SK-N-SH (cell line): ENCODE data around the gene GGCX. TPM values are rescaled to one million over a fixed set of nuclear protein-coding genes. Genes with fewer than 3 reads are reported as not detected.

Experiments used
- CTCF ChIA-PET: fragments of 300-600, 350-600 bp; formaldehyde crosslinking; extraction: SDS; loops from one replicate; lab custom pipeline; 2021; lab: Yijun Ruan, JAX
- POLR2A ChIA-PET: fragments of 350-600 bp; sonication (Branson Sonifier 250); formaldehyde crosslinking; extraction: SDS; loops from one replicate; lab custom pipeline; 2020; ENCODE audit warnings: antibody characterized with exemption, inconsistent platforms; lab: Yijun Ruan, JAX
- DNase-seq: peaks from one replicate; pipeline ENCODE4 v3.0.0; 2012
- H2AFZ ChIP-seq: fragments of 200-600 bp; sonication (generic); 2 replicates; pipeline ENCODE4 v1.8.1; 2016; ENCODE audit warnings: antibody characterized with exemption, mild to moderate bottlenecking, low read depth
- H3F3A ChIP-seq: fragments of 200-600 bp; sonication (generic); replicated peaks from 2 replicates; pipeline ENCODE3; 2016; ENCODE audit warnings: antibody characterized with exemption, mild to moderate bottlenecking; ENCODE audit not compliant: insufficient read depth
- H3K27ac ChIP-seq, 2 experiments: fragments of 200-500 bp in 1 of 2; fragments of 200-600 bp in 1 of 2; sonication (Bioruptor generic) in 1 of 2; sonication (generic), shearing (Covaris generic) in 1 of 2; 2 replicates each; pipeline versions ENCODE4 v1.5.1 to v1.6.1; 2014 to 2016; ENCODE audit warnings: low read depth in 2 of 2, inconsistent platforms in 1 of 2, low read length in 1 of 2, mild to moderate bottlenecking in 1 of 2, mixed read lengths in 1 of 2
- H3K27me3 ChIP-seq: fragments of 200-600 bp; sonication (generic), shearing (Covaris generic); 2 replicates; pipeline ENCODE4 v1.6.1; 2016; ENCODE audit warnings: mixed run types; ENCODE audit not compliant: insufficient read depth
- H3K36me3 ChIP-seq, 2 experiments: fragments of 200-500 bp in 1 of 2; fragments of 200-600 bp in 1 of 2; sonication (Bioruptor generic) in 1 of 2; sonication (generic) in 1 of 2; replicated peaks in 1 of 2; 2 replicates each; pipeline versions ENCODE3 to v1.5.1; 2014 to 2016; ENCODE audit warnings: low read length in 1 of 2, mild to moderate bottlenecking in 1 of 2; ENCODE audit not compliant: insufficient read depth in 2 of 2, control insufficient read depth in 1 of 2
- H3K4me1 ChIP-seq, 2 experiments: fragments of 200-500 bp in 1 of 2; fragments of 200-600 bp in 1 of 2; sonication (Bioruptor generic) in 1 of 2; sonication (generic), shearing (Covaris generic) in 1 of 2; 2 replicates each; pipeline versions ENCODE4 v1.5.1 to v1.6.1; 2014 to 2016; ENCODE audit warnings: low read depth in 1 of 2, low read length in 1 of 2, mixed run types in 1 of 2; ENCODE audit not compliant: insufficient read depth in 2 of 2, control insufficient read depth in 1 of 2
- H3K4me2 ChIP-seq: fragments of 200-600 bp; sonication (generic), shearing (Covaris generic); 2 replicates; pipeline ENCODE4 v1.6.1; 2017; ENCODE audit warnings: mixed run types
- H3K4me3 ChIP-seq, 2 experiments: fragments of 200-500 bp in 1 of 2; fragments of 200-600 bp in 1 of 2; sonication (Bioruptor generic) in 1 of 2; sonication (generic), shearing (Covaris generic) in 1 of 2; 2 replicates each; pipeline versions ENCODE4 v1.5.1 to v1.8.1; 2014 to 2016; ENCODE audit warnings: low read depth in 2 of 2, inconsistent platforms in 1 of 2, low read length in 1 of 2, mild to moderate bottlenecking in 1 of 2, mixed read lengths in 1 of 2, moderate library complexity in 1 of 2
- H3K79me2 ChIP-seq: fragments of 200-600 bp; sonication (generic); 2 replicates; pipeline ENCODE4 v1.8.1; 2017; ENCODE audit warnings: mild to moderate bottlenecking; ENCODE audit not compliant: insufficient read depth
- H3K9ac ChIP-seq: fragments of 200-600 bp; sonication (generic); 2 replicates; pipeline ENCODE4 v1.6.1; 2017; ENCODE audit warnings: mixed run types
- H3K9me2 ChIP-seq: fragments of 200-600 bp; sonication (generic); 2 replicates; pipeline ENCODE4 v1.6.1; 2017; ENCODE audit warnings: mixed run types
- H3K9me3 ChIP-seq: fragments of 200-600 bp; sonication (generic); 2 replicates; pipeline ENCODE4 v1.6.1; 2017; ENCODE audit warnings: mixed run types, mild to moderate bottlenecking, moderate library complexity
- H4K20me1 ChIP-seq: fragments of 200-600 bp; sonication (generic); 2 replicates; pipeline ENCODE4 v1.6.1; 2017; ENCODE audit warnings: mild to moderate bottlenecking, mixed run types; ENCODE audit not compliant: insufficient read depth
- CTCF ChIP-seq: fragments of 200-600 bp; sonication (generic); IDR thresholded peaks from 2 replicates; pipeline ENCODE4 v1.6.1; 2017; ENCODE audit warnings: antibody characterized with exemption, mild to moderate bottlenecking, moderate library complexity
- ELF1 ChIP-seq: IDR thresholded peaks from 2 replicates; pipeline ENCODE4 v1.4.0; 2012
- EZH2phosphoT487 ChIP-seq: fragments of 200-600 bp; sonication (generic); IDR thresholded peaks from 2 replicates; pipeline ENCODE4 v1.6.1; 2017; ENCODE audit warnings: low read depth, mixed run types, mild to moderate bottlenecking, antibody characterized with exemption, moderate library complexity, borderline replicate concordance
- FOXJ3 ChIP-seq: sonication (generic); formaldehyde crosslinking; IDR thresholded peaks from 2 replicates; pipeline ENCODE4 v1.5.1; 2020; ENCODE audit warnings: mild to moderate bottlenecking, missing genetic modification reagents
- GABPA ChIP-seq: IDR thresholded peaks from 2 replicates; pipeline ENCODE4 v1.4.0; 2012; ENCODE audit warnings: low read depth, mild to moderate bottlenecking
- GATA2 ChIP-seq: sonication (generic); formaldehyde crosslinking; IDR thresholded peaks from 2 replicates; pipeline ENCODE4 v1.5.0; 2020; ENCODE audit warnings: mild to moderate bottlenecking, missing genetic modification reagents
- JUND ChIP-seq: IDR thresholded peaks from 2 replicates; pipeline ENCODE4 v1.4.0; 2012
- MAX ChIP-seq: IDR thresholded peaks from 2 replicates; pipeline ENCODE4 v1.4.0; 2012; ENCODE audit warnings: low read depth
- MEF2A ChIP-seq: IDR thresholded peaks from 2 replicates; pipeline ENCODE4 v1.4.0; 2012; ENCODE audit warnings: low read depth, borderline replicate concordance
- MXI1 ChIP-seq: IDR thresholded peaks from 2 replicates; pipeline ENCODE4 v1.6.1; 2012; ENCODE audit warnings: mild to moderate bottlenecking, low read depth, low read length, improper control_type of control experiment
- NFIC ChIP-seq: IDR thresholded peaks from 2 replicates; pipeline ENCODE4 v1.4.0; 2012; ENCODE audit warnings: borderline replicate concordance
- PBX3 ChIP-seq: IDR thresholded peaks from 2 replicates; pipeline ENCODE4; 2012
- RAD21 ChIP-seq: IDR thresholded peaks from 2 replicates; pipeline ENCODE4 v1.6.1; 2012; ENCODE audit warnings: mild to moderate bottlenecking, low read length
- RXRA ChIP-seq: IDR thresholded peaks from 2 replicates; pipeline ENCODE4 v1.4.0; 2012; ENCODE audit warnings: low read depth, mild to moderate bottlenecking, borderline replicate concordance
- SMC3 ChIP-seq: IDR thresholded peaks from 2 replicates; pipeline ENCODE4 v1.6.1; 2012; ENCODE audit warnings: low read depth, low read length, improper control_type of control experiment
- TCF12 ChIP-seq: IDR thresholded peaks from 2 replicates; pipeline ENCODE4 v1.4.0; 2012
- USF2 ChIP-seq: fragments of 150-350 bp; IDR thresholded peaks from 2 replicates; pipeline ENCODE4 v1.6.1; 2017; ENCODE audit warnings: antibody characterized with exemption, low read length, low read depth, borderline replicate concordance
- YY1 ChIP-seq: IDR thresholded peaks from 2 replicates; pipeline ENCODE4 v1.4.0; 2012; ENCODE audit warnings: low read depth, mild to moderate bottlenecking
- WGBS: methylation state at CpG from one replicate; pipeline ENCODE4 v1.1.6; 2017; ENCODE audit warnings: low lambda C conversion rate; 5-methylcytosine and 5-hydroxymethylcytosine counted together
- polyA plus RNA-seq, 3 experiments: library from polyadenylated mRNA; depleted of rRNA; stranded (reverse); fragments of >200 nt; gene quantifications; 2 replicates each; pipeline ENCODE4 v1.2.3, GENCODE V29; 2012
- TF ChIP-seq, protein P1 (sequence below): IDR thresholded peaks from 2 replicates; pipeline ENCODE4 v1.4.0; 2012; ENCODE audit warnings: low read depth, borderline replicate concordance
- TF ChIP-seq, protein P2 (sequence below): fragments of 150-350 bp; IDR thresholded peaks from 2 replicates; pipeline ENCODE4 v1.6.1; 2016; ENCODE audit warnings: mild to moderate bottlenecking, low read depth, low read length

GGCX gene
- polyA plus RNA-seq, 1 of the 3 experiments (the other 2 are of a cell fraction) = 34.5 TPM

DNA sequence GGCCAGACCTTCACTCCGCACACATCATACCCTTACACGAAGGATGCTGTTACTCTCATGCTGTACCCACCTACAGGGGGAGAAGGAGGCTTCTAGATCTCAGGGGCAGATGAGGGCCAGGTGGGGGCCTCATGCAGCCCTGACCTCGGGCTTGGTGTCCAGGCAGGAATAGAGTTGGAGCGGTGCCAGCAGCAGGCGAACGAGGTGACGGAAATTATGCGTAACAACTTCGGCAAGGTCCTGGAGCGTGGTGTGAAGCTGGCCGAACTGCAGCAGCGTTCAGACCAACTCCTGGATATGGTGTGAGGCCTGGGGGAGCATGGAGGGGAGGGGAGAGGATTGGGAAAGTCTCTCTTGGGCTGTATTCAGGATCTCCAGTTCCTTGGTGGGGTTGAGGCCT lies 30.3 kb upstream of the GGCX start:
- Histone ChIP-seq H3K36me3 (peaks cover 0 to under 1% of the 10 kb centered on the region in 2 experiments), H3K27ac (no peak overlapping the region), H3K4me2 (no peak overlapping the region), H3K9me2 (no peaks in the 10 kb centered on the region), H3K9ac (no peak overlapping the region), H3K79me2 (peaks cover 10% of the 10 kb centered on the region), H3K4me3 (no peak overlapping the region), H3K4me1 (peaks cover 0 to 12% of the 10 kb centered on the region in 2 experiments; a peak in 3 of 4 replicates), H2AFZ (no peak overlapping the region), H3F3A (no peaks in the 10 kb centered on the region), H4K20me1 (no peaks in the 10 kb centered on the region), H3K9me3 (no peaks in the 10 kb centered on the region), H3K27me3 (no peaks in the 10 kb centered on the region)
- no peak for DNase-seq
- ChIA-PET CTCF (no interaction called here), POLR2A (no interaction called here)
- 80% methylated on average over 12 of the region's 12 CpGs for WGBS
- TF ChIP-seq NFIC (no peak), MXI1 (no peak), GABPA (no peak), TCF12 (no peak), PBX3 (no peak), MAX (no peak), MEF2A (no peak), RXRA (no peak), YY1 (no peak), JUND (no peak), ELF1 (no peak), GATA2 (no peak), USF2 (no peak), EZH2phosphoT487 (no peak), CTCF (no peak), FOXJ3 (CRISPR knock-in tag) (no peak), SMC3 (no peak), RAD21 (no peak)
- TF ChIP-seq, protein P1, sequence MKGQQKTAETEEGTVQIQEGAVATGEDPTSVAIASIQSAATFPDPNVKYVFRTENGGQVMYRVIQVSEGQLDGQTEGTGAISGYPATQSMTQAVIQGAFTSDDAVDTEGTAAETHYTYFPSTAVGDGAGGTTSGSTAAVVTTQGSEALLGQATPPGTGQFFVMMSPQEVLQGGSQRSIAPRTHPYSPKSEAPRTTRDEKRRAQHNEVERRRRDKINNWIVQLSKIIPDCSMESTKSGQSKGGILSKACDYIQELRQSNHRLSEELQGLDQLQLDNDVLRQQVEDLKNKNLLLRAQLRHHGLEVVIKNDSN = no peak
- TF ChIP-seq, protein P2, sequence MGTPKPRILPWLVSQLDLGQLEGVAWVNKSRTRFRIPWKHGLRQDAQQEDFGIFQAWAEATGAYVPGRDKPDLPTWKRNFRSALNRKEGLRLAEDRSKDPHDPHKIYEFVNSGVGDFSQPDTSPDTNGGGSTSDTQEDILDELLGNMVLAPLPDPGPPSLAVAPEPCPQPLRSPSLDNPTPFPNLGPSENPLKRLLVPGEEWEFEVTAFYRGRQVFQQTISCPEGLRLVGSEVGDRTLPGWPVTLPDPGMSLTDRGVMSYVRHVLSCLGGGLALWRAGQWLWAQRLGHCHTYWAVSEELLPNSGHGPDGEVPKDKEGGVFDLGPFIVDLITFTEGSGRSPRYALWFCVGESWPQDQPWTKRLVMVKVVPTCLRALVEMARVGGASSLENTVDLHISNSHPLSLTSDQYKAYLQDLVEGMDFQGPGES = no peak
